Measurements from ENCODE around the gene MAN1A2. TPM values are rescaled to one million over a fixed set of nuclear protein-coding genes. Genes with fewer than 3 reads are reported as not detected.

MAN1A2 gene
- polyA plus RNA-seq, 3 donors: 4.0 to 10.5 (median 7.2) TPM

- WGBS (ENCODE audit: insufficient coverage): no CpG with 5 or more reads among the region's 4 CpGs
- H3K9ac ChIP-seq (ENCODE audit: insufficient read depth, low read length, poor library complexity, severe bottlenecking): no peak overlapping the region
- no peak overlapping the region for H3K4me2 ChIP-seq (replicated peaks; ENCODE audit: extremely low read depth, low read length, poor library complexity, severe bottlenecking)
- peaks cover 10 to 38% of the 10 kb centered on the region in 2 donors for H3K36me3 ChIP-seq (replicated peaks in 1 of 2; ENCODE audit: control insufficient read depth in 1 of 2, insufficient read depth in 2 of 2, low read length in 2 of 2)
- TF ChIP-seq CTCF (IDR thresholded peaks at IDR 0.05): no peak
- H3K79me2 ChIP-seq (ENCODE audit: insufficient read depth, low read length): no peaks in the 10 kb centered on the region
- intact Hi-C loops (cut with micrococcal nuclease): no loop called here
- H3K4me1 ChIP-seq (ENCODE audit: control insufficient read depth in 1 of 2, insufficient read depth in 2 of 2, low read length in 2 of 2): no peaks in the 10 kb centered on the region
- H4K20me1 ChIP-seq (ENCODE audit: insufficient read depth, low read length): no peaks in the 10 kb centered on the region
- peaks cover 0 to 3% (median 0%) of the 10 kb centered on the region in 7 donors for H3K9me3 Mint-ChIP-seq
- H3K4me3 ChIP-seq (replicated peaks in 1 of 3; ENCODE audit: low read depth in 2 of 3, low read length in 3 of 3): no peak overlapping the region
- peaks cover 43 to 47% of the 10 kb centered on the region in 2 donors for H3K36me3 Mint-ChIP-seq
- no peak for DNase-seq
- H3K9me3 ChIP-seq (replicated peaks in 1 of 2; ENCODE audit: control insufficient read depth in 1 of 2, insufficient read depth in 1 of 2, low read length in 2 of 2): no peaks in the 10 kb centered on the region
- H3K4me3 Mint-ChIP-seq: no peak overlapping the region
- H3K27ac ChIP-seq (ENCODE audit: low read depth in 1 of 2, low read length in 2 of 2): no peak overlapping the region
- no peaks in the 10 kb centered on the region for H3K27me3 ChIP-seq (ENCODE audit: control insufficient read depth in 2 of 2, insufficient read depth in 2 of 2, low read length in 2 of 2)
- no peak overlapping the region for H3K27ac Mint-ChIP-seq
- H3K4me1 Mint-ChIP-seq: no peaks in the 10 kb centered on the region
- H3K27me3 Mint-ChIP-seq (ENCODE audit: low read depth in 3 of 3): no peaks in the 10 kb centered on the region
- H2AFZ ChIP-seq (ENCODE audit: insufficient read depth, low read depth, low read length, poor library complexity, severe bottlenecking): no peak overlapping the region
These were observed 47.7 kb downstream of the MAN1A2 start for GRCh38 chr1:117414943-117415342.

- H3K4me1 Mint-ChIP-seq: no peaks in the 10 kb centered on the region
These were observed 48.8 kb downstream of the MAN1A2 start for GRCh38 chr1:117416004-117416403.

More at GRCh38 chr1:117416004-117416403, 48.8 kb downstream of the MAN1A2 start:
- TF ChIP-seq CTCF (IDR thresholded peaks at IDR 0.05): no peak
- Mint-ChIP-seq H3K27me3 (ENCODE audit: low read depth in 3 of 3) (no peaks in the 10 kb centered on the region), H3K36me3 (peaks cover 48 to 50% of the 10 kb centered on the region in 2 donors), H3K9me3 (peaks cover 0 to 3% (median 0%) of the 10 kb centered on the region in 7 donors), H3K4me3 (no peak overlapping the region), H3K27ac (no peak overlapping the region)
- whole genome bisulfite sequencing (ENCODE audit: insufficient coverage): no CpG with 5 or more reads among the region's 1 CpG
- H3K79me2 ChIP-seq (ENCODE audit: insufficient read depth, low read length): no peaks in the 10 kb centered on the region
- H3K9me3 ChIP-seq (replicated peaks in 1 of 2; ENCODE audit: control insufficient read depth in 1 of 2, insufficient read depth in 1 of 2, low read length in 2 of 2): no peaks in the 10 kb centered on the region
- no peak overlapping the region for H3K27ac ChIP-seq (ENCODE audit: low read depth in 1 of 2, low read length in 2 of 2)
- no peak overlapping the region for H2AFZ ChIP-seq (ENCODE audit: insufficient read depth, low read depth, low read length, poor library complexity, severe bottlenecking)
- H3K9ac ChIP-seq (ENCODE audit: insufficient read depth, low read length, poor library complexity, severe bottlenecking): no peak overlapping the region
- intact Hi-C loops (cut with micrococcal nuclease): no loop called here
- peaks cover 10 to 49% of the 10 kb centered on the region in 2 donors for H3K36me3 ChIP-seq (replicated peaks in 1 of 2; ENCODE audit: control insufficient read depth in 1 of 2, insufficient read depth in 2 of 2, low read length in 2 of 2)
- no peak overlapping the region for H3K4me3 ChIP-seq (replicated peaks in 1 of 3; ENCODE audit: low read depth in 2 of 3, low read length in 3 of 3)
- H3K4me2 ChIP-seq (replicated peaks; ENCODE audit: extremely low read depth, low read length, poor library complexity, severe bottlenecking): no peak overlapping the region
- no peak for DNase-seq
- H3K27me3 ChIP-seq (ENCODE audit: control insufficient read depth in 2 of 2, insufficient read depth in 2 of 2, low read length in 2 of 2): no peaks in the 10 kb centered on the region
- H3K4me1 ChIP-seq (ENCODE audit: control insufficient read depth in 1 of 2, insufficient read depth in 2 of 2, low read length in 2 of 2): no peaks in the 10 kb centered on the region
- H4K20me1 ChIP-seq (ENCODE audit: insufficient read depth, low read length): no peaks in the 10 kb centered on the region
